ENCODE measurements around the gene CAMK1G. TPM values are rescaled to one million over a fixed set of nuclear protein-coding genes. Genes with fewer than 3 reads are reported as not detected.

Gene CAMK1G
- total and polyA plus RNA-seq, 2 experiments from 2014 or later = 0.32 to 0.76 TPM

- peak within 1 kb of the TSS; percentile 84 for H2AFZ ChIP-seq
- no peaks in the 10 kb centered on the region for H3K79me2 ChIP-seq (replicated peaks; ENCODE audit: insufficient read depth)
- H4K20me1 ChIP-seq (replicated peaks; ENCODE audit: insufficient read depth) = no peaks in the 10 kb centered on the region
- ATAC-seq (peak; percentile 15), DNase-seq (ENCODE audit: low spot score) (no peak)
- Mint-ChIP-seq H3K27ac (no peak within 1 kb of the TSS), H3K4me3 (no peak within 1 kb of the TSS), H3K36me3 (ENCODE audit: low read depth) (no peaks in the 10 kb centered on the region), H3K9me3 (no peaks in the 10 kb centered on the region; the same call in 2 of the 3 replicates), H3K4me1 (peaks cover 17% of the 10 kb centered on the region), H3K27me3 (ENCODE audit: insufficient read depth, low read depth, poor library complexity) (peaks cover 8% of the 10 kb centered on the region)
- H3K36me3 ChIP-seq (ENCODE audit: insufficient read depth) = no peaks in the 10 kb centered on the region
- 0 out of 2 replicates have a peak within 1 kb of the TSS, but pooled peaks have one; percentile 1 for H3K4me2 ChIP-seq
- H3K9me2 ChIP-seq (ENCODE audit: insufficient read depth) = no peaks in the 10 kb centered on the region
- no peaks in the 10 kb centered on the region for H3K27me3 ChIP-seq (ENCODE audit: insufficient read depth)
- no peak within 1 kb of the TSS for H3K4me3 ChIP-seq
- H3F3A ChIP-seq (replicated peaks; ENCODE audit: low read depth) = no peaks in the 10 kb centered on the region
- TF ChIP-seq REST (IDR thresholded peaks at IDR 0.05; ENCODE audit: unreplicated experiment) (no peak), POLR2AphosphoS5 (IDR thresholded peaks at IDR 0.05; ENCODE audit: low read depth) (no peak), ETS1 (IDR thresholded peaks at IDR 0.05) (no peak), ZNF331 (CRISPR knock-in tag; IDR thresholded peaks at IDR 0.05; ENCODE audit: low read depth) (no peak), JUNB (IDR thresholded peaks at IDR 0.05; ENCODE audit: unreplicated experiment) (no peak), ZNF462 (CRISPR knock-in tag; IDR thresholded peaks at IDR 0.05) (no peak), STAT1 (IDR thresholded peaks at IDR 0.05; ENCODE audit: unreplicated experiment) (no peak), EZH2 (IDR thresholded peaks at IDR 0.05; ENCODE audit: low read depth, unreplicated experiment) (no peak), ZNF114 (CRISPR knock-in tag; IDR thresholded peaks at IDR 0.05) (no peak), CTCF (conservative IDR thresholded peaks at IDR 0.05; ENCODE audit: low read depth in 2 of 2) (no peak), NANOG (IDR thresholded peaks at IDR 0.05; ENCODE audit: borderline replicate concordance) (no peak)
- no peak within 1 kb of the TSS for H3K27ac ChIP-seq (ENCODE audit: low read depth)
- peaks cover 7% of the 10 kb centered on the region for H3K4me1 ChIP-seq (ENCODE audit: insufficient read depth)
Measured at GRCh38 chr1:209652121-209652735, 68.7 kb downstream of the CAMK1G start, which contains the start of gene LAMB3. LAMB3 (minus strand) TSS chr1:209652425; CDS start chr1:209650944, 1,481 bp downstream.
